ENCODE results near the gene P4HA1.
"Not testable (repeated sequence)": the region's sequence is repeated elsewhere in the genome, so short reads cannot be mapped to it uniquely, and the experiment has no call there.

P4HA1 gene

DNA sequence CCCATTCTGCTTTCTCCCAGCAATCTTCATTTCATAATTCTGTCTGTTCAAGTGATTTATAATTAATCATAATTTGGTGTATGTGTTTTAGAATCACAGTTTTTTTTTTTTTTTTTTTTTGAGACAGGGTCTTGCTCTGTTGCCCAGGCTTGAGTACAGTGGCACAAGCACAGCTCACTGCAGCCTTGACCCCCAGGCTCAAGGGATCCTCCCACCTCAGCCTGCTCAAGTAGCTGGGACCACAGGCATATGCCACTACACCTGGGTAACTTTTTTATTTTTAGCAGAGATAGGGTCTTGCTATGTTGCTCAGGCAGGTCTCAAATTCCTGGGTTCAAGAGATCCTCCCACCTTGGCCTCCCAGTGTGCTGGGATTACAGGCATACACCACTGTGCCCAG is 92.8 kb downstream of the P4HA1 start:
- FAIRE-seq: no peak
- no peak for TF ChIP-seq POLR2A (IDR thresholded peaks at IDR 0.05; ENCODE audit: low read depth, low read length)
- DNase-seq (ENCODE audit: insufficient read length, low spot score): no peak

DNA sequence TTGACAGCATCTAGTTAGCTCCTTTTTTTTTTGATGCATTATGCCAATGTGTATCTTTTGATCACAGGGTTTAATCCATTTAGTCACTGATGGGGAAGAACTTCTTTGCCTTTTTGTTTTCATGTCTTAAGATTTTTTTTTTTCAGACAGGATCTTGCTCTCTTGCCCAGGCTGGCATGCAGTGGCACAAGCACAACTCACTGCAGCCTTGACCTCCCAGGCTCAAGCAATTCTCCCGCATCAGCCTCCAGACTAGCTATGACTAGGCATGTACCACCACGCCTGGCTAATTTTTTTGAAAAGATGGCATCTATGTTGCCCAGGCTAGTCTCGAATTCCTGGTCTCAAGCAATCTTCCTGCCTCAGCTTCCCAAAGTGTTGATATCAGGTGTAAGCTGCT is 95.7 kb downstream of the P4HA1 start:
- DNase-seq (ENCODE audit: insufficient read length, low spot score) (no peak), FAIRE-seq (no peak)
- TF ChIP-seq POLR2A (IDR thresholded peaks at IDR 0.05; ENCODE audit: low read depth, low read length): no peak

DNA sequence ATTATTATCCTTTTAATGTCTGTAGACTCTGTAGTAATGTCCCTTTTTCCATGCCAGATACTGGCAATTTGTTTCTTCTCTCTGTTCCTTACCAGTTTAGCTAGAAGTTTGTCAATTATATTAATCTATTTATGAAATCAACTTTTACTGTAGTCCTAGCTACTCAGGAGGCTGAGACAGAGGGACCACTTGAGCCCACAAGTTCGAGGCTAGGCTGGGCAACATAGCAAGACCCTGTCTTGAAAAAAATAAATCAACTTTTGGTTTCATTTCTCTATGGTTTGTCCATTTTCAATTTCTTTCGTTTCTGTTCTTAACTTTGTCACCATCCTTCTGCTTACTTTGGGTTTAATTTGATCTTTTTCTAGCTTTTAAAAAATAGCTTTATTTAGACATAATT is 99.6 kb downstream of the P4HA1 start:
- DNase-seq (ENCODE audit: insufficient read length, low spot score) (no peak), FAIRE-seq (no peak)
- TF ChIP-seq POLR2A (IDR thresholded peaks at IDR 0.05; ENCODE audit: low read depth, low read length): no peak

DNA sequence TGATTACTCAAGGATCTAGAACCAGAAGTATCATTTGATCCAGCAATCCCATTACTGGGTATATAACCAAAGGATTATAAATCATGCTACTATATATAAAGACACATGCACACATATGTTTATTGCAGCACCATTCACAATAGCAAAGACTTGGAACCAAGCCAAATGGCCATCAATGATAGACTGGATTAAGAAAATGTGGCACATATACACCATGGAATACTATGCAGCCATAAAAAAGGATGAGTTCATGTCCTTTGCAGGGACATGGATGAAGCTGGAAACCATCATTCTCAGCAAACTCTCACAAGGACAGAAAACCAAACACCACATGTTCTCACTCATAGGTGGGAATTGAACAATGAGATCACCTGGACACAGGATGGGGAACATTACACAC is 101.2 kb downstream of the P4HA1 start:
- FAIRE-seq; DNase-seq (ENCODE audit: insufficient read length, low spot score): not testable (repeated sequence)

GRCh38 chr10:72989771-72990170 is 106.9 kb downstream of the P4HA1 start:
- DNase-seq (ENCODE audit: insufficient read length, low spot score); FAIRE-seq: not testable (repeated sequence)

GRCh38 chr10:72984618-72985017 is 112.0 kb downstream of the P4HA1 start:
- FAIRE-seq: not testable (repeated sequence)

DNA sequence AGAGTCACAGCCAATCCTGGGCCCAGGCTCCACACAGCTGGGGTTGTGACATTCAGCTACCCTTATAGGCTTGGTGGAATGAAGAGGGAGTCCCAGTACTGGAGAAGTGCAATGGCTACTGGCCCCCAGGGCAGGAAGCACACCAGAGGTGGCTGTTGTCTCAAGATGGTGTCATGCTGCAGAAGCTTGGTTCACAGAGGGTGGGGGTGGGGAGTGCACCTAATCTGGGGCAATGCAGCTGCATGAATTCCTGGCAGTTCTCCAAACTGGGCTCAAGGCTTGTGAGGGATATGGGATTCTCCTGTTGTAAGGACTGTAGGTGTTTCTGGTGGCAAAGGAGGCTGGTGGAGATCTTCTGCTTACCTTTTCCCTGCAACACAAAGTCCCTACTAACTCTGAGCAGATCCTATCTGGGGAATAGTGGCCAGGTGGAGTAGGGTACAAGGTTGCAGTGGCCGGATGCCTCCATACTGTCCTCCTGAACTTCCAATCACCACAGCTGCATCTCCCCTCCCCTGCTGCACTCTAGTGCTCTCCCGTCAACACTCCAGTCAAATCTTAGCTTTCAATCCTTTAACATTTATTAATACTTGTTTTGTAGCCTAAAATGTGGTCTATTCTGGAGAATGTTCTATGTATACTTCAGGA is 114.7 kb downstream of the P4HA1 start:
- FAIRE-seq (no peak), DNase-seq (ENCODE audit: insufficient read length, low spot score) (no peak)
- TF ChIP-seq POLR2A (IDR thresholded peaks at IDR 0.05; ENCODE audit: low read depth, low read length): no peak

More at GRCh38 chr10:72984618-72985017, 112.0 kb downstream of the P4HA1 start:
- DNase-seq (ENCODE audit: insufficient read length, low spot score): not testable (repeated sequence)

GRCh38 chr10:72981028-72981881 is 115.4 kb downstream of the P4HA1 start:
- FAIRE-seq (no peak), DNase-seq (ENCODE audit: insufficient read length, low spot score) (no peak)
- no peak for TF ChIP-seq POLR2A (IDR thresholded peaks at IDR 0.05; ENCODE audit: low read depth, low read length)

- DNase-seq (ENCODE audit: insufficient read length, low spot score): no peak
- FAIRE-seq: no peak
- TF ChIP-seq POLR2A (IDR thresholded peaks at IDR 0.05; ENCODE audit: low read depth, low read length): no peak
These were observed 116.3 kb downstream of the P4HA1 start for GRCh38 chr10:72980348-72980747.

GRCh38 chr10:72979709-72980108 is 117.0 kb downstream of the P4HA1 start:
- TF ChIP-seq POLR2A (IDR thresholded peaks at IDR 0.05; ENCODE audit: low read depth, low read length): no peak
- DNase-seq (ENCODE audit: insufficient read length, low spot score): no peak
- no peak for FAIRE-seq

DNA sequence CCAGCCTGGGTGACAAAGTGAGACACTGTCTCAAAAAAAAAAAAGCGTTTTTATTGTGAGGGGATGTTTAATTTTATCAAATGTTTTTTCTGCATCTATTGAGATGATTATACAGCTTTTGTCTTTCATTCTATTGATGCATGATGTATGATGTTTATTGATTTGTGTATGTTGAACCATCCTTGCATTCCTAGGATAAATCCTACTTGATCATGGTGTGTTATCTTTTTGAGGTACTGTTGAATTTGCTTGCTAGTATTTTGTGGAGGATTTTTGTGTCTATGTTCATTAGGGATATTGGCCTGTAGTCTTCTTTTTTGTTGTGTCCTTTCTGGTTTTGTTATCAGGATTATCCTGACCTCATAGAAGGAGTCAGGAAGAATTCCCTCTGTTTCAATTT is 119.8 kb downstream of the P4HA1 start:
- DNase-seq (ENCODE audit: insufficient read length, low spot score) (no peak), FAIRE-seq (no peak)
- no peak for TF ChIP-seq POLR2A (IDR thresholded peaks at IDR 0.05; ENCODE audit: low read depth, low read length)

All from H54 (cell line).